Uterus (tissue), 4 donors: ENCODE results near the gene HCN4. TPM values are rescaled to one million over a fixed set of nuclear protein-coding genes. Genes with fewer than 3 reads are reported as not detected.

Experiments used
- DNase-seq, 2 donors: peaks; one replicate each; pipeline ENCODE4 v3.0.0-alpha.2; 2019 to 2020
- H3K27ac ChIP-seq, 2 donors: fragments of 200-600 bp; sonication (generic); 1 replicate in 1 of 2; 2 replicates in 1 of 2; pipeline ENCODE4 v1.5.1; 2016 to 2018
- H3K27me3 ChIP-seq, 2 donors: fragments of 200-600 bp; sonication (generic); one replicate each; pipeline ENCODE4 v1.5.1; 2018 to 2019; ENCODE audit warnings: control low read depth in 1 of 2
- H3K36me3 ChIP-seq, 2 donors: fragments of 200-600 bp; sonication (generic); one replicate each; pipeline ENCODE4 v1.5.1; 2019; ENCODE audit warnings: control low read depth in 1 of 2
- H3K4me1 ChIP-seq, 2 donors: fragments of 200-600 bp; sonication (generic); one replicate each; pipeline ENCODE4 v1.5.1; 2018 to 2019; ENCODE audit warnings: control low read depth in 1 of 2
- H3K4me3 ChIP-seq, 2 donors: fragments of 200-600 bp; sonication (generic); 1 replicate in 1 of 2; 2 replicates in 1 of 2; pipeline ENCODE4 v1.5.1; 2018 to 2019; ENCODE audit warnings: mild to moderate bottlenecking in 1 of 2
- H3K9me3 ChIP-seq, 2 donors: fragments of 200-600 bp; sonication (generic); one replicate each; pipeline ENCODE4 v1.5.1; 2019; ENCODE audit warnings: control low read depth in 1 of 2
- POLR2A ChIP-seq, 2 donors: fragments of 450-650 bp; IDR thresholded peaks; one replicate each; pipeline ENCODE4 v1.6.1; 2016; ENCODE audit warnings: antibody characterized with exemption in 2 of 2, mild to moderate bottlenecking in 1 of 2, moderate library complexity in 1 of 2
- intact Hi-C: fragments of 100-400 bp; cut with DNase I; formaldehyde crosslinking; loops from one replicate; pipeline ENCODE4 v1.15.1; 2023; ENCODE audit warnings: low total_unique reads
- total RNA-seq, 4 donors: library from RNA; depleted of rRNA in 3 of 4; stranded (reverse); fragments of >200 nt in 3 of 4; gene quantifications; one replicate each; pipeline versions ENCODE4 v1.1.0 to v1.2.4, GENCODE V29; 2014 to 2023
- TF ChIP-seq, protein P1 (sequence below), 4 experiments: fragments of 200-600 bp in 2 of 4; fragments of 450-650 bp in 2 of 4; sonication (generic) in 2 of 4; IDR thresholded peaks; one replicate each; pipeline ENCODE4 v1.5.1; 2016 to 2019; ENCODE audit warnings: antibody characterized with exemption in 4 of 4, mild to moderate bottlenecking in 2 of 4, moderate library complexity in 1 of 4
- donor health status: DM: yes; HTN: yes; CAD: no.

The HCN4 gene
- total RNA-seq, 4 donors from 2014 or later = 0.07 TPM; not detected in 3

DNA sequence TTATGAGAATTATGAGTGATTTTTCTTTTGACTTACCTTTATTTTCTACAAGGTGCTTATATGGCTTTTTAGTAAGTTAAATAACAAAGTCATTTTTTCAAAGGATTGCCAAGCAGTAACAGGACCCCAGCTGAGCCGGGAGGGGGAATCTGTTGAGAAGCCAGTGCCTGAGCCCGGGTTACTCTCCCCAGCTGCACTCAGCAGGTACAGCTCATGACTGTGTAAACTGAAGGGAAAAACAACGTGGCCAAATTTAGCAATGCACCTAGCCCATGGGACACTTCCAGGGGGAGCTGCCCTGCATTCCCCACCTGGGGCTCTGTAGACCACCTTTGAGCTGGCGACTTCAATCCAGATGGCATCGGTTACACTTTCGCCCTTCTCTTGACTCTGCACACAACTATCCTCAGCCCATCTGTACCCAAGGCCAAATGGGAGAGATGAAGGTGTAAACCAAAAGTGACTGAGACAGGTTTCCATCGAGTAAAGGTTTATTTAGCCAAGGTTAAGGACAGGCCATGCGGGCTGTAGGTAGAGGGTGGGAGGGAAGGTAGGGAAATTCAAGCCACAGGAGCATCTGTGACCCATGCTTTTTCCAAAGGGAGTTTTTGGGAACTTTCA is 18.2 kb upstream of the HCN4 start:
- no peak for DNase-seq
- no peak overlapping the region for H3K4me3 ChIP-seq
- intact Hi-C loops = no loop called here
- TF ChIP-seq, protein P1, sequence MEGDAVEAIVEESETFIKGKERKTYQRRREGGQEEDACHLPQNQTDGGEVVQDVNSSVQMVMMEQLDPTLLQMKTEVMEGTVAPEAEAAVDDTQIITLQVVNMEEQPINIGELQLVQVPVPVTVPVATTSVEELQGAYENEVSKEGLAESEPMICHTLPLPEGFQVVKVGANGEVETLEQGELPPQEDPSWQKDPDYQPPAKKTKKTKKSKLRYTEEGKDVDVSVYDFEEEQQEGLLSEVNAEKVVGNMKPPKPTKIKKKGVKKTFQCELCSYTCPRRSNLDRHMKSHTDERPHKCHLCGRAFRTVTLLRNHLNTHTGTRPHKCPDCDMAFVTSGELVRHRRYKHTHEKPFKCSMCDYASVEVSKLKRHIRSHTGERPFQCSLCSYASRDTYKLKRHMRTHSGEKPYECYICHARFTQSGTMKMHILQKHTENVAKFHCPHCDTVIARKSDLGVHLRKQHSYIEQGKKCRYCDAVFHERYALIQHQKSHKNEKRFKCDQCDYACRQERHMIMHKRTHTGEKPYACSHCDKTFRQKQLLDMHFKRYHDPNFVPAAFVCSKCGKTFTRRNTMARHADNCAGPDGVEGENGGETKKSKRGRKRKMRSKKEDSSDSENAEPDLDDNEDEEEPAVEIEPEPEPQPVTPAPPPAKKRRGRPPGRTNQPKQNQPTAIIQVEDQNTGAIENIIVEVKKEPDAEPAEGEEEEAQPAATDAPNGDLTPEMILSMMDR (IDR thresholded peaks at IDR 0.05) = no peak
- no peak for TF ChIP-seq POLR2A (IDR thresholded peaks at IDR 0.05)
- no peaks in the 10 kb centered on the region for H3K36me3 ChIP-seq
- H3K4me1 ChIP-seq = no peaks in the 10 kb centered on the region
- H3K9me3 ChIP-seq = no peaks in the 10 kb centered on the region
- H3K27me3 ChIP-seq = no peaks in the 10 kb centered on the region
- H3K27ac ChIP-seq = no peak overlapping the region

DNA sequence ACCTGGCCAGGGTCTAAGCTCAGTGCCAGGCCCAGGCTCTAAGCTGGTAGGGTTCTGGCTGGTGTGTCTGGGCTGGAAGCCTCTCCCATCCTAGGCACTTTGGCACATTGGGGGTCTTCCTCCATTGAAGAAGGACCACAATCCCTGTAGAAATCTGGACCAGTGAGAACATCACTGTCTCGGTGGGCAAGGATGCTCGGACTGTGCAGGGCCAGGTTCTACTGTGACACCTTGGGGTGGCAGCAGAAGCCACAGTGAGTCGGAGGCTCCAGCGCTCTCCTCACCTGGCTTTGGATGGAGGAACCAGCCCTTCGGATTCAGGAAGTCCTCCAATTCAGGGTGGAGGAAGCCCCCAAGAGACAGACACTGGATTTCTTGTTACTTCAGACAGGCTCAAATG is 17.5 kb upstream of the HCN4 start:
- intact Hi-C loops = no loop called here
- TF ChIP-seq, protein P1 (IDR thresholded peaks at IDR 0.05) = no peak
- no peak for TF ChIP-seq POLR2A (IDR thresholded peaks at IDR 0.05)
- H3K9me3 ChIP-seq = no peaks in the 10 kb centered on the region
- no peak for DNase-seq
- H3K27me3 ChIP-seq = no peaks in the 10 kb centered on the region
- no peak overlapping the region for H3K4me3 ChIP-seq
- H3K36me3 ChIP-seq = no peaks in the 10 kb centered on the region
- no peak overlapping the region for H3K27ac ChIP-seq
- H3K4me1 ChIP-seq = no peaks in the 10 kb centered on the region

DNA sequence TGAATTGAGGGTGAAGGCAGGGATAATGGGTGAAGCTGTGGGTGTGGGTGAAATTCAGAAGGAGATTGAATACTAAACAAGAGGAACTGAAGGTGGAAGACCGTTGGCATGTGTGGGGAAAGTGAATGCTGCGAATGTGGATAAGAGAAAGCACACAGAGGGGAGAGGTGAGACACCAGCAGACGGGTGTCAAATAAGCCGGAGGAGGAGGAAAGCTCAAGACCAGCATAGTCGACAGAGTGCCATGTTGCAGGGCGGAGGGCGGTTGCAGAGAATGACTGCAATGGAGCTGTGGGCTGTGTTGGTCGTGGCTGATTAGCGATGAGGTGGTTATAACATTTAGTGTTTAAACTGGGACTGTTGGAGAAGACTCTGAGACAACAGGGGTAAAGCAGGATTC is 16.4 kb upstream of the HCN4 start:
- intact Hi-C loops = no loop called here
- TF ChIP-seq, protein P1 (IDR thresholded peaks at IDR 0.05) = no peak
- no peak for TF ChIP-seq POLR2A (IDR thresholded peaks at IDR 0.05)
- no peak overlapping the region for H3K27ac ChIP-seq
- DNase-seq = no peak
- no peak overlapping the region for H3K4me3 ChIP-seq
- no peaks in the 10 kb centered on the region for H3K36me3 ChIP-seq
- no peaks in the 10 kb centered on the region for H3K4me1 ChIP-seq
- H3K27me3 ChIP-seq = no peaks in the 10 kb centered on the region
- H3K9me3 ChIP-seq = no peaks in the 10 kb centered on the region

DNA sequence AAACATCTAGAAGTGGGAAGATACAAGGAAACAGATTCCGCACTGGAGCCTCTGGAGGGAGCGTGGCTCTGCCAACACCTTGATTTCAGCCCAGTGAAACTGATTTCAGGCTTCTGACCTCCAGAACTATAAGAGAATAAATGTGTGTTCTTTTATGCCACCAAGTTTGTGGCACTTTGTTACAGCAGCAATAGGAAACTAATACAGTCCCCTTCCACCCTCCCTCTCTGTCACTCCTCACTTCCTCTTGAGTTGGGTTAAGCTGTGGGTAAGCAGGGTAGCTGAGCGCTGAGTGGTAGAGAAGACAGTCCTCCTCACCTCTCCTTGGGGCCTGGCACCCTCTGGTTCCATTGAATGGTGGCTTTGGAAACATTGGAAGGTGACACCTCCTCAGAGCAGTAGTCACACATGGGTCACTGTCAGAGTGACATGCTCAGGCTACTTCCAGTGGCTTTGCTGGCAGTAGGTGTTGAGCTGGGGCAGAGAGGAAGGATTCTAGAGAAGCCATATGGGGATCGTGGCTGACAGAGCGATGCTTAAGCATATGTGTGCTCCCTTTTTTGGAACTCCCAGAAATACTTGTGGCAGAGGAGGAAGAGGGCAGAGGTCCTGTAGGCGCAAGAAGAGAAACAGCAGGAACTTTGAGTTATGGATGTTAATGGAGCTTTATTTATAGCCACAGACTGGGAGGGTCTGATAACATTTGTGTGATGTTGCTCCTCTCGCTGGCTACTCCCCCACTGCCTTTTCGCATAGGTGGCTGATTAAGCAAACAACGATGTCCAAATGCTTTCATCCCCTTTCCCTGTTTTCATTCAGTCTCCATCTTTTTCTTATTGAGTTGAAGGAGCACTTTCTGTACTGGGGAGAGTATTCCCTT is 14.8 kb upstream of the HCN4 start:
- DNase-seq = no peak
- intact Hi-C loops = no loop called here
- TF ChIP-seq POLR2A (IDR thresholded peaks at IDR 0.05) = no peak
- TF ChIP-seq, protein P1 (IDR thresholded peaks at IDR 0.05) = no peak

DNA sequence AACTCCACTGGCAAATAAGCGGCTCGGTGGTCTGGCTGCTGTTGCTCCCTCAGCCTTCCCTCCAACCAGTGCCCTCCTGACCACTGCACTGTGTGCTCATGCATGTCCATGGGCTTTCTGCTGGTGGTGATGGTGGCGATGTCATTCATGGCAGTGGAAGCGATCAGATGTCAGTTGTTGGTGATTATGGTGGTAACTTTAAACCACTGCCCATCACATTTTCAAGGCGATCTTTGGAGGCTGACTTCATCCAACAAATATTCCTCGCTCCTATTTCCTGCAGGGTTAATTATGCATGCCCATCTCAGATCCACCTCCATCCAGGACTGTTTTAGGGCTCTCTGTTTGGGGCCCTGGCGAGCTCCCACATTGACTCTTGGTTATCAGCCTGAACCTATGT is 13.4 kb upstream of the HCN4 start:
- intact Hi-C loops = no loop called here
- H3K36me3 ChIP-seq = no peaks in the 10 kb centered on the region
- DNase-seq = no peak

More for the DNA sequence above, 14.8 kb upstream of the HCN4 start:
- Histone ChIP-seq H3K27ac (no peak overlapping the region), H3K36me3 (no peaks in the 10 kb centered on the region), H3K9me3 (no peaks in the 10 kb centered on the region), H3K4me3 (no peak overlapping the region), H3K4me1 (no peaks in the 10 kb centered on the region), H3K27me3 (no peaks in the 10 kb centered on the region)

More for the DNA sequence above, 13.4 kb upstream of the HCN4 start:
- H3K27me3 ChIP-seq = no peaks in the 10 kb centered on the region
- no peaks in the 10 kb centered on the region for H3K9me3 ChIP-seq
- no peaks in the 10 kb centered on the region for H3K4me1 ChIP-seq
- no peak overlapping the region for H3K27ac ChIP-seq
- no peak overlapping the region for H3K4me3 ChIP-seq
- TF ChIP-seq, protein P1 (IDR thresholded peaks at IDR 0.05) = no peak
- no peak for TF ChIP-seq POLR2A (IDR thresholded peaks at IDR 0.05)
